H9 (cell line): ENCODE measurements around the gene SLC25A24. TPM values are rescaled to one million over a fixed set of nuclear protein-coding genes. Genes with fewer than 3 reads are reported as not detected.
"Not testable (repeated sequence)": the region's sequence is repeated elsewhere in the genome, so short reads cannot be mapped to it uniquely, and the experiment has no call there.

Experiments used
- DNase-seq: peaks from one replicate; pipeline ENCODE4 v3.0.0-alpha.2; 2017
- H2AFZ ChIP-seq: one replicate; pipeline ENCODE4 v1.6.1; 2013; ENCODE audit warnings: mild to moderate bottlenecking, low read length, control low read depth, moderate library complexity
- H2AK5ac ChIP-seq: 2 replicates; pipeline ENCODE4 v1.6.1; 2013; ENCODE audit warnings: low read length, control low read depth, mixed read lengths; ENCODE audit not compliant: insufficient read length
- H2BK120ac ChIP-seq: one replicate; pipeline ENCODE4 v1.6.1; 2013; ENCODE audit warnings: low read depth, mild to moderate bottlenecking, low read length, control low read depth, inconsistent platforms; ENCODE audit not compliant: poor library complexity, severe bottlenecking
- H2BK12ac ChIP-seq: 2 replicates; pipeline ENCODE4 v1.6.1; 2013; ENCODE audit warnings: low read length, control low read depth, mixed read lengths, low read depth; ENCODE audit not compliant: insufficient read length
- H2BK15ac ChIP-seq: 2 replicates; pipeline ENCODE4 v1.6.1; 2013; ENCODE audit warnings: low read depth, low read length, control low read depth
- H2BK20ac ChIP-seq: one replicate; pipeline ENCODE4 v1.6.1; 2013; ENCODE audit warnings: low read depth, mild to moderate bottlenecking, low read length, control low read depth, inconsistent platforms; ENCODE audit not compliant: poor library complexity, severe bottlenecking
- H2BK5ac ChIP-seq: 2 replicates; pipeline ENCODE4 v1.6.1; 2013; ENCODE audit warnings: low read length, control low read depth, mixed read lengths; ENCODE audit not compliant: insufficient read length
- H3K14ac ChIP-seq: 2 replicates; pipeline ENCODE4 v1.6.1; 2013; ENCODE audit warnings: low read length, control low read depth; ENCODE audit not compliant: insufficient read depth
- H3K18ac ChIP-seq: 2 replicates; pipeline ENCODE4 v1.6.1; 2013; ENCODE audit warnings: low read depth, mild to moderate bottlenecking, mixed read lengths, low read length, control low read depth; ENCODE audit not compliant: insufficient read length
- H3K23ac ChIP-seq: 2 replicates; pipeline ENCODE4 v1.6.1; 2013; ENCODE audit warnings: low read length, control low read depth, mixed read lengths, low read depth; ENCODE audit not compliant: insufficient read length
- H3K23me2 ChIP-seq: 2 replicates; pipeline ENCODE4 v1.6.1; 2013; ENCODE audit warnings: low read depth, mild to moderate bottlenecking, mixed read lengths, low read length, control low read depth; ENCODE audit not compliant: insufficient read length, poor library complexity, severe bottlenecking
- H3K27ac ChIP-seq: 2 replicates; pipeline ENCODE4 v1.5.1; 2013; ENCODE audit warnings: low read length, control low read depth, mixed read lengths, low read depth; ENCODE audit not compliant: insufficient read length
- H3K27me3 ChIP-seq: 2 replicates; pipeline ENCODE4 v1.6.1; 2013; ENCODE audit warnings: low read length, control low read depth, inconsistent platforms; ENCODE audit not compliant: insufficient read depth
- H3K4ac ChIP-seq: 2 replicates; pipeline ENCODE4 v1.6.1; 2013; ENCODE audit warnings: low read depth, mild to moderate bottlenecking, control low read depth, inconsistent platforms, low read length, moderate library complexity
- H3K4me1 ChIP-seq: 2 replicates; pipeline ENCODE4 v1.6.1; 2013; ENCODE audit warnings: low read length, control low read depth, inconsistent platforms; ENCODE audit not compliant: insufficient read depth
- H3K4me2 ChIP-seq: 2 replicates; pipeline ENCODE4 v1.6.1; 2013; ENCODE audit warnings: low read length, control low read depth, mixed read lengths; ENCODE audit not compliant: insufficient read length, insufficient read depth
- H3K56ac ChIP-seq: 2 replicates; pipeline ENCODE4 v1.6.1; 2013; ENCODE audit warnings: low read depth, mild to moderate bottlenecking, mixed read lengths, low read length, control low read depth; ENCODE audit not compliant: insufficient read length
- H3K79me1 ChIP-seq: 2 replicates; pipeline ENCODE4 v1.6.1; 2013; ENCODE audit warnings: low read depth, mild to moderate bottlenecking, moderate library complexity, low read length, control low read depth, inconsistent platforms; ENCODE audit not compliant: insufficient read depth, poor library complexity, severe bottlenecking
- H3K79me2 ChIP-seq: 2 replicates; pipeline ENCODE4 v1.6.1; 2013; ENCODE audit warnings: low read length, control low read depth, inconsistent platforms; ENCODE audit not compliant: insufficient read depth
- H3K9ac ChIP-seq: 2 replicates; pipeline ENCODE4 v1.6.1; 2013; ENCODE audit warnings: low read length, control low read depth, mixed read lengths; ENCODE audit not compliant: insufficient read length; ENCODE audit errors: extremely low read depth
- H3K9me3 ChIP-seq: one replicate; pipeline ENCODE4 v1.6.1; 2013; ENCODE audit warnings: low read depth, low read length, inconsistent platforms; ENCODE audit not compliant: control insufficient read depth
- H3T11ph ChIP-seq: one replicate; pipeline ENCODE4 v1.6.1; 2013; ENCODE audit warnings: mild to moderate bottlenecking, low read length, control low read depth, inconsistent platforms
- H4K20me1 ChIP-seq: one replicate; pipeline ENCODE4 v1.6.1; 2013; ENCODE audit not compliant: control insufficient read depth, insufficient read length, insufficient read depth
- H4K5ac ChIP-seq: 2 replicates; pipeline ENCODE4 v1.6.1; 2013; ENCODE audit warnings: low read depth, mild to moderate bottlenecking, mixed read lengths, low read length, control low read depth; ENCODE audit not compliant: insufficient read length
- H4K8ac ChIP-seq: replicated peaks from 2 replicates; pipeline ENCODE4 v1.6.1; 2013; ENCODE audit warnings: low read length, control low read depth, mixed read lengths, low read depth; ENCODE audit not compliant: insufficient read length
- H4K91ac ChIP-seq: 2 replicates; pipeline ENCODE4 v1.6.1; 2013; ENCODE audit warnings: low read depth, mild to moderate bottlenecking, moderate library complexity, mixed read lengths, low read length, control low read depth; ENCODE audit not compliant: insufficient read length
- H3K27ac Mint-ChIP-seq, 3 experiments: 2 replicates in 2 of 3; 3 replicates in 1 of 3; pipeline ENCODE4 v1.8.0; 2020 to 2021; ENCODE audit warnings: mixed read lengths in 3 of 3, mild to moderate bottlenecking in 1 of 3, moderate library complexity in 1 of 3
- H3K27me3 Mint-ChIP-seq: 2 replicates; pipeline ENCODE4 v1.8.0; 2021; ENCODE audit warnings: low read depth, mild to moderate bottlenecking, moderate library complexity, mixed read lengths
- H3K36me3 Mint-ChIP-seq, 3 experiments: 2 replicates in 2 of 3; 3 replicates in 1 of 3; pipeline ENCODE4 v1.8.0; 2020 to 2021; ENCODE audit warnings: low read depth in 3 of 3, mixed read lengths in 3 of 3; ENCODE audit not compliant: insufficient read depth in 1 of 3
- H3K4me1 Mint-ChIP-seq, 2 experiments: 2 replicates each; pipeline ENCODE4 v1.8.0; 2020; ENCODE audit warnings: mixed read lengths in 2 of 2
- H3K4me3 Mint-ChIP-seq, 2 experiments: 2 replicates in 1 of 2; 3 replicates in 1 of 2; pipeline ENCODE4 v1.8.0; 2020 to 2021; ENCODE audit warnings: mild to moderate bottlenecking in 2 of 2, mixed read lengths in 2 of 2, moderate library complexity in 1 of 2
- H3K9me3 Mint-ChIP-seq, 2 experiments: 2 replicates in 1 of 2; 3 replicates in 1 of 2; pipeline ENCODE4 v1.8.0; 2020; ENCODE audit warnings: mild to moderate bottlenecking in 2 of 2, mixed read lengths in 2 of 2, moderate library complexity in 1 of 2
- WGBS: extraction: QIAGEN DNeasy Blood & Tissue Kit; methylation state at CpG from one replicate; pipeline ENCODE4 v1.1.7; 2013; ENCODE audit warnings: missing lambda C conversion rate, low lambda C conversion rate, mixed read lengths; ENCODE audit not compliant: insufficient read length; ENCODE audit errors: extremely low coverage; 5-methylcytosine and 5-hydroxymethylcytosine counted together
- total RNA-seq: library from RNA; stranded (reverse); gene quantifications from 2 replicates; pipeline ENCODE4 v1.2.1, GENCODE V29; 2021
- TF ChIP-seq, protein P1 (sequence below): fragments of 200-600 bp; sonication (generic); conservative IDR thresholded peaks from 3 replicates; pipeline ENCODE4 v1.8.0; 2021; ENCODE audit warnings: antibody characterized with exemption, mild to moderate bottlenecking

Gene SLC25A24
- total RNA-seq, 1 experiment from 2014 or later = 35.1 TPM

DNA sequence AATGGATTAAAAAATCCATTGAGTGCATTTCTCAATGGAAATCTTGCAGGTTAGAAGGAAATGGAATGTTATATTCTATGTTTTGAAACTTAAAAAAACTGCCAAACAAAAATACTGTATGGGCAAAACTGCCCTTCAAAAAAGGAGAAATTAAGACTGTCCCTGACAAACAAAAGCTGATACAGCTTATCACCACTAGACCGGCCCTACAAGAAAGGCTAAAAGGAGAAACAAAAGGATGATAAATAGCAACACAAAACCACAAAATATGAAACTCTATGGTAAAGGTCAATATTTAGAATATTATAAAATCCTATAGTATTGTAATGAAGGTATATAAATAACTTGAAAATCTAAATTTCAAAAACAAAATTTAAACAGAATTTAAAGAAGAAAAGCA is 60.0 kb downstream of the SLC25A24 start:
- DNase-seq = no peak
- Histone ChIP-seq H3T11ph (no peak overlapping the region), H3K4ac (no peak overlapping the region), H3K79me2 (no peaks in the 10 kb centered on the region), H3K9ac (no peak overlapping the region), H3K56ac (no peak overlapping the region), H4K20me1 (no peaks in the 10 kb centered on the region), H3K27ac (no peak overlapping the region), H3K14ac (no peak overlapping the region), H2BK20ac (no peak overlapping the region), H2AK5ac (no peak overlapping the region), H3K9me3 (no peaks in the 10 kb centered on the region), H4K8ac (no peak overlapping the region), H3K4me2 (no peak overlapping the region), H3K23ac (no peak overlapping the region), H2AFZ (no peak overlapping the region), H3K4me1 (no peaks in the 10 kb centered on the region), H3K18ac (no peak overlapping the region), H4K5ac (no peak overlapping the region), H2BK5ac (no peak overlapping the region), H2BK120ac (no peak overlapping the region), H3K23me2 (no peaks in the 10 kb centered on the region), H2BK12ac (no peak overlapping the region), H3K79me1 (no peaks in the 10 kb centered on the region), H2BK15ac (no peak overlapping the region), H4K91ac (no peak overlapping the region), H3K27me3 (no peaks in the 10 kb centered on the region)
- Mint-ChIP-seq H3K4me1 (peaks cover 0 to 4% of the 10 kb centered on the region in 2 experiments; a peak in 2 of 4 replicates), H3K4me3 (no peak overlapping the region), H3K36me3 (peaks cover 4 to 65% (median 34%) of the 10 kb centered on the region in 3 experiments; a peak in 6 of 7 replicates), H3K27ac (no peak overlapping the region), H3K27me3 (no peaks in the 10 kb centered on the region), H3K9me3 (peaks cover 0 to under 1% of the 10 kb centered on the region in 2 experiments; a peak in 2 of 5 replicates)
- WGBS = no CpG with 5 or more reads among the region's 1 CpG
- TF ChIP-seq, protein P1, sequence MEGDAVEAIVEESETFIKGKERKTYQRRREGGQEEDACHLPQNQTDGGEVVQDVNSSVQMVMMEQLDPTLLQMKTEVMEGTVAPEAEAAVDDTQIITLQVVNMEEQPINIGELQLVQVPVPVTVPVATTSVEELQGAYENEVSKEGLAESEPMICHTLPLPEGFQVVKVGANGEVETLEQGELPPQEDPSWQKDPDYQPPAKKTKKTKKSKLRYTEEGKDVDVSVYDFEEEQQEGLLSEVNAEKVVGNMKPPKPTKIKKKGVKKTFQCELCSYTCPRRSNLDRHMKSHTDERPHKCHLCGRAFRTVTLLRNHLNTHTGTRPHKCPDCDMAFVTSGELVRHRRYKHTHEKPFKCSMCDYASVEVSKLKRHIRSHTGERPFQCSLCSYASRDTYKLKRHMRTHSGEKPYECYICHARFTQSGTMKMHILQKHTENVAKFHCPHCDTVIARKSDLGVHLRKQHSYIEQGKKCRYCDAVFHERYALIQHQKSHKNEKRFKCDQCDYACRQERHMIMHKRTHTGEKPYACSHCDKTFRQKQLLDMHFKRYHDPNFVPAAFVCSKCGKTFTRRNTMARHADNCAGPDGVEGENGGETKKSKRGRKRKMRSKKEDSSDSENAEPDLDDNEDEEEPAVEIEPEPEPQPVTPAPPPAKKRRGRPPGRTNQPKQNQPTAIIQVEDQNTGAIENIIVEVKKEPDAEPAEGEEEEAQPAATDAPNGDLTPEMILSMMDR = no peak

- not testable (repeated sequence) for H3K9me3 Mint-ChIP-seq, H3K4me1 ChIP-seq, H3K9me3 ChIP-seq, H3K4me2 ChIP-seq, H4K5ac ChIP-seq, H3K23ac ChIP-seq, H3K56ac ChIP-seq, H3K4ac ChIP-seq, H4K91ac ChIP-seq, H2BK15ac ChIP-seq, H3K27me3 Mint-ChIP-seq, H2BK120ac ChIP-seq, H3K14ac ChIP-seq, H3K9ac ChIP-seq, H3K27me3 ChIP-seq, H3K23me2 ChIP-seq, H3K79me2 ChIP-seq, H3K18ac ChIP-seq, H2AK5ac ChIP-seq, H3K79me1 ChIP-seq, H3K27ac ChIP-seq, H4K20me1 ChIP-seq, H3K4me3 Mint-ChIP-seq, H2BK5ac ChIP-seq, H2BK12ac ChIP-seq, DNase-seq, H4K8ac ChIP-seq, H2BK20ac ChIP-seq, H3K4me1 Mint-ChIP-seq, H3T11ph ChIP-seq, H2AFZ ChIP-seq
- WGBS = no CpG with 5 or more reads among the region's 8 CpGs
- peaks cover 4 to 59% (median 33%) of the 10 kb centered on the region in 3 experiments; a peak in 6 of 7 replicates for H3K36me3 Mint-ChIP-seq
- H3K27ac Mint-ChIP-seq = peak overlapping the region in 1 of 3 experiments; percentile 37; a peak in 2 of 7 replicates
These were observed 60.6 kb downstream of the SLC25A24 start for GRCh38 chr1:108139555-108139954.
